Fibroblast of upper back skin (primary cell): ENCODE data around the gene DIP2A.

Source experiments
- DNase-seq: peaks from one replicate; pipeline ENCODE4 v3.0.0-alpha.2; 2013

DIP2A gene

DNA sequence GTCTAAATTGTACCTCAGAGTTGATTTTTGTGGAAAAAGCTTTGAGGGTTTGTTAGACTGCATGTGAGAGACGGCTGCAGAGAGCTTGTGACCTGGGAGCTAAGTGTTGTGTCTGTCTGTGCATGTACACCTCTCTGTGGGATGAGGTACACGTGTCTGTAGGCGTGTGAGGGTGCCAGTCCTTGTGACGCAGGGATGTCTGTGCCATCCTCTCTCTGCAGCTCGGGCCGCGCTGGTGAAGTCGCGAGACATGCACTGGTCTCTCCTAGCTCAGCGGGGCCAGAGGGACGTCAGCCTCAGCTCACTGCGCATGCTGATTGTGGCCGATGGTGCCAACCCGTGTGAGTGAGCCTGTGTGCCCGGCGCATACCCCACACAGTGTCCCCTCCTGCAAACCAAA, 79.6 kb downstream of the DIP2A start:
- DNase-seq: no peak

DNA sequence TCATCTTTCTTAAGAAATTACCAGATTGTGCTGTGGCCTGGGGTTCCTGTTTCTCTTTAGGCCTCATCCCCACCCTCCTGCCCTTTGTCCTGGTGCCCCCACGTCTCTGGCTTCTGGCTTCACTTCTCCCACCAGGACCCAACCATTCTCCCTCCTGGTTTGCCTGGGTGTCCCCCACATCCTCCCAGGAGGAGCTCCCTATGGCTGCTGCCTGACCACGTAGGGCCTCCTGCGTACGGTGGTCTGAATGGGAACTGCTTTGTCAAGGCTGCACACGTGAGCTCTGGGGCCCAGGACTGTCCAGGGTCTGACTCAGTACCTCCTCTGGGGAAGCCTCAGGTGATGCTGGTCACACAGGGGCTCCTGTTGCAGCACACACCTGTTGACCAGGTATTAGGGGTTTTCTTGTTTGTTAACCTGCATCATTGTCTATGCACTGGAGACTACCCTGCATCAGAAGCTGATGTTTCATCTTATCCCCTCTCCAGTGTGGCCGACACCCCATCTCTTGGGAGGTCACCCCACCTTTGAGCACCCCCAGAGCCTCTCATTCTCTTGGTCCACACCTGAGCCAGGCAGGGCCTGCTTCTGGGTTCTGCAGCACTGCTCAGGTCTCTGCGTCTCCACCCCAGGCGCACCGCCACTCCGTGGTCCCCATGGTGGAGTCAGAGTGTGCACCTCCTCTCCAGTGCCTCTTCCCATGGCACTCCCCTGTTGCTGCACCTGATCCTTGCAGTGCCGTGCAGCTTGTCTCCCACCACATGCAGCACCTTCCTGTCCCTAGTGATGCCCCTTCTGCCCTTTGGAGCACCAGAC, 80.4 kb downstream of the DIP2A start:
- DNase-seq: no peak

DNA sequence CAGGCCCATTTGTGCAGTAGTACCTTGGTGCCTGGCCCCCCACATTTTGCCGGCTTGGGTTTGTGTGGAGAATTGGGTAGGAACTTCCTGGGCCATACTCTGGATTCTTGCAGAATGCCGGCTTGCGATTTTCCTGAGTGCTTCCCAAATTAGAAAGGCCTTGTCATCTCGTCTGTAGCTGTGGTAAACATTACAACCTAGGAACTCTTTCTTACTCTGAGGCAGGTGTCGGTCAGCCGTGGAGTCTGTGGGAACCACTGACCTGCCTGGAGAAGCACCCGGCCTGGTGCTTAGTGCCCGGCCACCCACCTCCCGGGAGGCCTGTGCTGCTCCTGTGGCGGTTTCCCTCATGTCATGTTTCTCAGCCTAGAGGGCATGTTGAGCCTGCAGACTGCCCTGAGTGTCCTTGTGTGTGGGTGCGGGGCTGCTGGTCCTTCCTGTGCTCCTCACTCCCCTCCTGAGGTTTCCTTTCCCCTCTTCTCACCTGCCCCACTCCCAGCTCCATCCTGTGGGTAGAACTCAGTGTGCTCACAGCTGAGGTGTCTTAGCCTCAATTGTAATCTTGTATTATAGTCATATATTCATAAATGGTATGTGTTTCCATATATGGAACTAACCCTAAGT, 81.5 kb downstream of the DIP2A start:
- no peak for DNase-seq

DNA sequence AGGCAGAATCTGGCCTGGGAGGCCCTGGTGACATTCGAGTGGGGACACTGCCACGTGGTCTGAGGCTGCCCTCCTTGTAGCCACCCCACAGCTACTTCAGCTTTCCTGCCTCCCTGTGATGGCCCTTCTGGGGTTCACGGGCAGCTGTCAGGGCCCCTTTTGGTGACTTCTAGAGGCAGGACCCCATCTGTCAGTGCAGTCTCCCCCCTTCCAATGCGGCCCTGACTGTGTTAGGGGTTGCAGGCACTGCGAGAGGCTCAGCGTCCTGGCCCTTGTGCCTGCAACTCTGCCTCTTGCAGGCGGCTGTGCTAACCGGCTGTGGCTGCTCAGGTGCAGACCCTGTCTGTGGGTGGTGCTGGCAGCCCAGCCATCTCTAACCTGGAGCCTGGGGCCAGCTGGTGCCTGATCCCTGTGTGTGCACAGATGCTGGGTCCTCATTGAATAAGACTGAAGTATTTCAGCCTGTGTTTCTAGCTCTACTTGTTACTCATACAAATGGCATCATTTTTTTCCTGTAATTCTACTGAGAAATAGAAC, 84.0 kb downstream of the DIP2A start:
- no peak for DNase-seq

DNA sequence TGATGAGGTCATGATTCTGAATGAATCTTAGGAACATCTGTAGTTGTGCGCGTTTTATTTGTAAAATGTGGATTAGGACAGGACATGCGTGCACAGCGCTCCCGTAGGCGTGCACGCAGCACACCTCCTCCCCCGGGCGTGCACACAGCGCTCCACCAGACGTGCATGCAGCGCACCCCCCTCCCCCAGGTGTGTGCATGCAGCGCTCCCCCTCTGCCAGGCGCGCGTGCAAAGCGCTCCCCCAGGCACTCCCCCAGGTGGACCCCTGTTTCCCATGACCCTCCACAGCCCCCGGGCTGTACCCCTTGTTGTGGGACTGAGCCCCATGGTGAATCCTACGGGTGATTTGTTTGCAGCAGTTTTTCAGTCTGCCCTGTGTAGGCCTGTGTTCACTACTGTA, 84.6 kb downstream of the DIP2A start:
- no peak for DNase-seq

DNA sequence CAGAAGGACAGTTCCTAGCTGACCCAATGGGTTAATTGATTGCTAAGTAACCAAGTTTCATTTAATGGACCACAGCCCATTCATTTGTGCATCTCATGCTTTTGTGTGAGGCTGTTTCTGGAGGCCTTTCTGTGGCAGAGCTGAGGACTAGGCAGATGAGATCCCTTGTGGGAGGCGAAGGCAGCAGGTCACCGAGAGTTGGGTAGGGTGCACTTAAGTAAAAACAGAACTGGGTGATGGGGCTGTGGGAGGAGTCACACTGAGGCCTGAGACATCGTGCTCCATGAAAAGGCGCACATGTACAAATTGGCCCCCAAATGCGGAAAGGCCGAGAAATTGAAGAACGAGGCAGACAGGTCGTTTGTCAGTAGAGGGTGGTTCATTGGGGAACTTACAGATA, 85.3 kb downstream of the DIP2A start:
- no peak for DNase-seq

DNA sequence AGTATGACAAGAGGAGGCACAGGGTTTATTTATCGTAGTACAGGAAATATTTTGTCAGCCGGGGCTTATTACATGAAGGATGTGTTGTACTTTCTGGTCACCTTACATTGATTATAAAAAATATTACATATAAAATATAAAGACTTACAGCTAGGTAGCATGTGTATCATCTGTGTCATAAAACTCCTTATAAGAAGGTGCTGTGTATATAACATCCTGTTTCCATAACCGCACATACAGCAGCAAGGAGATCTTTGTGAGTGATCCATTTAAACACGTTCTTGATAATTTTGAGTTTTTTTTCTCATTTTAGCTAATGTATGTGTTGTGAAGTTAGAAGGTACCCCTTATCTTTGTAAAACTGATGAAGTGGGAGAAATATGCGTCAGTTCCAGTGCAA, 86.1 kb downstream of the DIP2A start:
- DNase-seq: no peak

DNA sequence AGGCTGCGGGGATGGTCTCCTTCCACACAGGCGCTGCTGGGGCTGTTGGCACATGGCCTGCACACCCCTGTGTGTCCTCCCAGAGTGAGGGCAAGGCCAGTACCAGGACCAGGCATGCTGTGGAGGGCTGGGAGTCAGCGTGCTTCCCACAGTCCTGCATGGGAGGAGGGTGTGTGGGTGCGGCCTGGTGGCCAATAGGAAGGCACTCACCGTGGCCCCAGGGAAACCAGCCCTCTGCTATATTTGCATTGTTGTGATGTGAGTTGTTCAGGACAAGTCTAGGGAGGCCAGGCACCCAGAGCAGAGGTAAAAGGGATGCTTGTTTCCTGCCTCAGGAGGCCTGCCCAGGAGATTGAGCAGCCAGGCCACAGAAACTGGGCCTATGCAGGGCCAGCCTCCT, 86.7 kb downstream of the DIP2A start:
- DNase-seq: no peak

DNA sequence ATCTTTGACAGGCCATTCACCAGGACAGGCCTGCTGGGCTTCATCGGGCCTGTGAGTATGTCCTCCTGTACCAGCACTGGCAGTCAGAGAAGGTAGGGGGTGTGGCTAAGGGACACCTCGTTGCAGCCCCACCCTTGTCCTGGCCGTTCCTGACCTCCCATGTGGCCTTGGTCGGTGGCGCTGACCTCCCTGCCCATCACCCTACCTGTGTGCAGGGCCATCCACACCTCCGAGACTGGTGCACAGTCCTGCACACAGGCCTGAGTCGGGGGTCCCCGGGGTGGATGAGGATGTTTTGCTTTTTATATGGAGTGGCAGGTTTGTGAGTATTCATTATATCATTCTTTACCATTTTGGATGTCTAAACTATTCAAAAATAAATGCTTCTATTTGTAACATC, 87.2 kb downstream of the DIP2A start:
- no peak for DNase-seq

DNA sequence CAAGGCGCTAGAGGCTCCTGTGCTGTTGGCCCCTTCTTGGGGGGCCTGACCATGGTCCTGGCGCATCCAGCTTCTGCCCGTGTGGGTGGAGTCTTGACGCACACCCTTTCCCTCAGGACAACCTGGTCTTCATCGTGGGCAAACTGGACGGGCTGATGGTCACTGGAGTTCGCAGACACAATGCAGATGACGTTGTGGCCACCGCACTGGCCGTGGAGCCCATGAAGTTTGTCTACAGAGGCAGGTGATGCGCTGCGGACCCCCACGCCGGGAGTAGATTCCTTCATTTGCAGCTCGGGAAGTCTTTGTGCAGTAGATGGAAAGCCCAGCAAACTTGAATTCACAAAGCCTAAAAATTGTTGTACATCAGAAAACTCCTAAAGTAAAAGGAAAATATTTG, 88.1 kb downstream of the DIP2A start:
- DNase-seq: no peak

DNA sequence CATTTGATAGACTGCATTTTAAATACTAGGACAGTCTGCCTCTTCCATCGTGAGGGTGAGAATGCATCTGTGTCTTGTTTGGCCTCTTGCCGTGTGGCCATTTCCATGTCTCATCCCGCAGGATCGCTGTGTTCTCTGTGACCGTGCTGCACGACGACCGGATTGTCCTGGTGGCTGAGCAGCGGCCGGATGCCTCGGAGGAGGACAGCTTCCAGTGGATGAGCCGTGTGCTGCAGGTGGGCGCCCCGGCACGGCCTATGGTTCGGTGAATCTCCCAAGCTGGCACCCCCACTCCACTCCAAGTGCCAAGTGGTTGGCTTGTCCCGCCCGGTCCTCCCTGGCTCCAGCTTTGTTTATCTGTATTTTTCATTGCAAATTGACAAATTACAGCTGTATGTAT, 91.0 kb downstream of the DIP2A start:
- no peak for DNase-seq

DNA sequence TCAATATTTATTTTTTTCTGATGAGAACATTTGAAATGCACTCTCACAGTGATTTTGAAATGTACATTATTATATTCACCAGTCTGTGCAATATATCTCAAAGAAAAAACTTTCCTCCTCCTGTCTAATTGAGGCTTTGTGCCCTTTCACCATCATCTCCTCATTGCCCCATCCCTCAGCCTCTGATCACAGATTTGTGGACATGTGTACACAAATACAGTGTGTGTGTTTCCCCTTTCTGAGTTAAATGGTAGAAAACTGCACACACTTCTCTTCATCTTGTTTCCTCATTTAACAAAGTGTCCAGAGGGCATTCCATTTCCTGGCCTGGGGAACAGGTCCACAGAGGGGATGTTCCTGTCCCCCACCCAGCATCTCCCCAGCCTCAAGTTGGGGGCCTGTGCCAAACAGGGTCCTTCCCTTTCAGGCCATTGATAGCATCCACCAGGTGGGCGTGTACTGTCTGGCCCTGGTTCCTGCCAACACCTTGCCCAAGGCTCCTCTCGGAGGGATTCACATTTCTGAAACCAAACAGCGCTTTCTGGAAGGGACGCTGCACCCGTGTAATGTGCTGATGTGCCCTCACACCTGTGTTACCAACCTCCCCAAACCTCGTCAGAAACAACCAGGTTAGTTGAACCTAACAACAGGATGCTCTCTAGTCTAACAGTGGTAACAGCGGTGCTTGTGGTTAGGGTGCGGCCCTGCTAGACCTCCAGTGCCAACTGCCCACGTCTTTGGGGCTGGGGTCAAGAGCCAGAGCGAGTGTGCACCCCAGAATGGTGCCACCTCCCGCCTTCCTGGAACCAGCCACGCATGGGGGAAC, 91.6 kb downstream of the DIP2A start:
- no peak for DNase-seq

DNA sequence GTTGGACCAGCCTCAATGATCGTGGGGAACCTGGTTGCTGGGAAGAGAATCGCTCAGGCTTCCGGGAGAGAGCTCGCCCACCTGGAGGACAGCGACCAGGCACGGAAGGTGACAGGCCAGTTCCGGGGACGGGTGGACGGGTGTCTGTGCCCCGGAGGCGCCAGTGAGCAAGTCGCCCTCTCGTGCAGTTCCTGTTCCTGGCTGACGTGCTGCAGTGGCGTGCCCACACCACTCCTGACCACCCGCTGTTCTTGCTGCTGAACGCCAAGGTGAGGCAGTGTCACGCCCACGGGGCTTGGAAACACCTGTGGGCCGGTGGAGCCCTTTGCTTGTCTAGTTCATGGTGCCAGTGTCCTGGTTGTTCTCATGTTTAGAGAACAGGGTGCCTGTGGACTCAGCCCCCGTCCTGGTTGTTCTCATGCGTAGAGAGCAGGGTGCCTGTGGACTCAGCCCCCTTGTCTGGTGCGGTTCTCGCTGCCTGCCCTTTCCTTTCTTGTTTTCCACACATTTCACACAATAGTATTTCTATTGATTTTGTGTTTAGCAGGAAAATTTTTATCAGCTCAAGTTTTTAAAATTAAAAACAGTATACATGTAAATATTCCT, 93.0 kb downstream of the DIP2A start:
- no peak for DNase-seq

DNA sequence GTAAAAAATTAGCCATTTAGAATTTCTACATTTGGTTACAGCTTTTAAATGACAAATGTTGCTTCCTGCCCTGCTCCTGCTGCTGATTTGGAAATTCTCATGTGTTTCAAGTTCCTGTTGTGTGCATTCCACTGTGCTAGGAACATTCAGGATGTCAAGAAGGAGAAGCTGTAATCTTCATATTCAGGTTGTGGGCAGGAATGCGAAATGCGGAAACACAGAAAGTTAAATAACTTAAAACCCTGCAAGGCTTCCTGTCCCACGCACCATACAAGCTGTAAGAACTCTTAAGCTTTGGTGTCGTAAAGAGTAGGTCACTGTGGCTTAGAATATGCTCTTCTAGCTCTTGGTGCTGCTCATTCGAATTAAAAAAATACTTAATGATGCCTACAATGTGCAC, 93.6 kb downstream of the DIP2A start:
- no peak for DNase-seq

DNA sequence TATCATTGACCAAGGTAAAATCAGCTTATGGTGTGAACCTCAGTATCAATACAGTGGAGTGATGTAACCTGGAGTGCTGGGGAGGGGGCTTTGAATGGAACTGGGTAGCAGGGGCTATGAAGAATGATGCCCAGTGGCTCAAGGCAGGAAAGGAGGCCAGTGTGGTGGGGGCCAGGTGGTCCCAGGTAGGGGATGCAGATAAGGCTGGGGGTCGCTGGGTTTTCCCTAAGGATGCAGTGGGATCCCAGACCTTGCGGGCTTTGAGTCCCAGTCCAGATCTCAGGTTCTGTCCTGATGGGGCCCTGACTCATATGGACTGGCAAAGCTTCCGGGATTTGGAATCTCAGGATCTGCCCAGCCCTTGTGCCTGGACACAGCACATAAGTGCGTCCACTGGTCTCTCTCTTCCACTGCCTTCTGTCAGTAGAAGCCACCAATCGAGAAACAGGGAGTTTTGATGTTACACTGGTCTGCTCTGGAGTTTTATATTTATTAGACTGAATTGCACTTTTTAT, 94.2 kb downstream of the DIP2A start:
- no peak for DNase-seq

DNA sequence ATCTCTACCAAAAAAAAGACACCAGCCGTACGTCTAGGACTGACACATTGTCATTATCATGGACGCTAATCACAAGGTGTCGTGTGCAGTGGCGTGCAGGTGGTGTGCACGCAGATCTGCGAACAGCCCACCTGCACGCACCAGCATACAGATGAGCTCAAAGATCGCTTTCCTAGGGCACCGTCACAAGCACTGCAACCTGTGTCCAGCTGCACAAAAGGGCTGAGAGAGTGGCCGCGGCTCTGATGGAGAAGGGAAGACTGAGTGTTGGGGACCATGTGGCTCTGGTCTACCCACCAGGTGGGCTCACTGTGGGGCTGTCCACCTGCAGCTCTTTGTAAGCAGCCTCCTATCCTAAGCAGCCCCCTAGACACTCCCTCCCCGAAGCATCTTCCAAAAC, 95.3 kb downstream of the DIP2A start:
- DNase-seq: no peak

DNA sequence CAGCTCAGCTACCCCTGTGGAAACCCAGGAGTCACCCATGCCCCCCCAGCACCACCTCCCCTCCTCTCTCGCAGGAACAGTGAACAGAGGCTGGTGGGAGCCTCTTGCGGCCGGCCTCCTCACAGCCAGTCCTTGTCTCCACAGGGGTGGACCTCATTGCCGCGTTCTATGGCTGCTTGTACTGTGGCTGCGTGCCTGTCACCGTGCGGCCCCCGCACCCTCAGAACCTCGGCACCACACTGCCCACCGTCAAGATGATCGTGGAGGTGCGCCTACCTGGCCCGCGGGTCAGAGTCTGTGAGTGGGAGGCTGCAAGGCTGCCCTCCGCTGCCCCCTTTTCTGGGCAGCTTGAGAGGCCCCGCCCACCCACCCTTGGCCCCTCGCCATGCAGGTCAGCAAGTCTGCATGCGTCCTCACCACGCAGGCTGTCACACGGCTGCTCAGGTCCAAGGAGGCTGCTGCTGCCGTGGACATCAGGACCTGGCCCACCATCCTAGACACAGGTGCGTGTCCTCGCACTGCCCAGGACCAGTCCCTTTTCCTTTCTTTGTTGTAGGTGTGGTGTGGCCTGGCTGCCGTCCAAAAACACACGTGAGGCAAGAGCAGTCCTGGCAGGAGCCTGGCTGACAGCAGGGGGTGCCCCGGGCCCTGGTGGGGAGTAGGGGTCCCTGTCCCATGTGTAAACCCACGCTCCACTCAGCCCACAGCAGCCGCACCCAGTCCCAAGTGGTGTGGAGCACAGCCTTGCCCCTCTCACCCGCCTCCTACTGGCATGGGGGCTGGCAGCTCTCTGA, 95.9 kb downstream of the DIP2A start:
- no peak for DNase-seq

DNA sequence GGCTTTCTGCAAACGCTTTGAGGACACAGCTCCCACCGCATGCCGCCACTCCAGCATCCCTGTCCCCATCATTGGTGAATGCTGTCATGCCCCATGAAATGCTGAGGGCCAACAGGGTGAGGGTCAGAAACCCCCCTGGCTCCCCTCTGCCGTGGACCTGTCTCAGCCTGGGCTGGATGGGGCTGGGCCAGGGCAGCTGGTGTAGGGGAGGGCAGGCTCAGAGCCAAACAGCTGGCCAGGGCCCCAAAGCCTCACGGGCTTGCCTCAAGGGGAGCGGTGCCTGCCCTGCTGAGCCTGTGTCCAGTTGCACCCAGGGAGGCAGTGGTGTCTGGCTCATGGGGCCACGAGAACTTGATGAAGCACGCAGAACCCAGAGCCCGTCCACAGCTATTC, 96.5 kb downstream of the DIP2A start:
- DNase-seq: no peak

DNA sequence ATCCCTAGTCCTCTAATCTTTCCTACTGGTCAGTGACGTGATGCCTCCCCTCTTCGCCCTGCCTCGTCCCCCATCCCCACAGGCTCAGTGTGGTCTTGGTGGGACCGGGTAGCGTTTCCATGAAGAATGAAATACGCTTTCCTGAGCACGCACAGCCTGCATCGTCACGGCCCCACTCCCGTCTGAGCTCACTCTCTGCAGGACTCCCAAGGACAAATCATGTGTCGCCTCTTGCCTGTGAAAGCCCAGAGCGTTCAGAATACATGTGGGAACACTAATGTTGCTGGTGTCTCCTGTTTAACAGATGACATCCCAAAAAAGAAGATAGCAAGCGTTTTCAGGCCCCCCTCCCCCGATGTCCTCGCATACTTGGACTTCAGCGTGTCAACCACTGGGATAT, 97.0 kb downstream of the DIP2A start:
- DNase-seq: no peak

DNA sequence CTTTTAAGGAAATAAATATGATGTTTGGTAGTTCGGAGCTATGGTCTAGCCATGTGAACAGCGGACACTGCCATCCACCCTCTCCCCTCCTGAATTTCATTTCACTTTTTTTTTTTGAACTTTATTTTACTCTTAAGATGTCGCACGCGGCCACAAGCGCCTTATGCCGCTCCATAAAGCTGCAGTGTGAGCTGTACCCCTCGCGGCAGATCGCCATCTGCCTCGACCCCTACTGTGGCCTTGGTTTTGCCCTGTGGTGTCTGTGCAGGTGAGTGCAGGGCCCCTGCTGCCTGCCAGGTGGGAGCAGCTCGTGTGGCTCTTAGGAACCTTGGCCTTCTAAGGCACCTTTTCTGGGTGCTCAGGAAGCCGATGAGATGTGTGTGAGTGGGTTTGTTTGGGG, 98.1 kb downstream of the DIP2A start:
- no peak for DNase-seq

DNA sequence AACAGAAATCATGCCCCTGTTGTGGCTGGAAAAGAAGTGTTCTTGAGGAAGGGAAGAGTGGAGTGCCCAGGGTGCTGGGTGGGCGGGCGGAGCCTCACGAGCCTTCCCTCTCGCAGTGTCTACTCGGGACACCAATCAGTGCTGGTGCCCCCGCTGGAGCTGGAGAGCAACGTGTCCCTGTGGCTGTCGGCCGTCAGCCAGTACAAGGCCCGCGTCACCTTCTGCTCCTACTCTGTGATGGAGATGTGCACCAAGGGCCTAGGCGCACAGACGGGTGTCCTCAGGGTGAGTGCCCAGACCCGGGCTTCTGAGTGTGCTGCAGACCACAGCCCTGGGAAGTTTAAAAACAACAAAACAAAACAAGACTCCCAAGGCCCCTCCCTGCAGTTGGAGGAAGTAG, 98.8 kb downstream of the DIP2A start:
- no peak for DNase-seq

DNA sequence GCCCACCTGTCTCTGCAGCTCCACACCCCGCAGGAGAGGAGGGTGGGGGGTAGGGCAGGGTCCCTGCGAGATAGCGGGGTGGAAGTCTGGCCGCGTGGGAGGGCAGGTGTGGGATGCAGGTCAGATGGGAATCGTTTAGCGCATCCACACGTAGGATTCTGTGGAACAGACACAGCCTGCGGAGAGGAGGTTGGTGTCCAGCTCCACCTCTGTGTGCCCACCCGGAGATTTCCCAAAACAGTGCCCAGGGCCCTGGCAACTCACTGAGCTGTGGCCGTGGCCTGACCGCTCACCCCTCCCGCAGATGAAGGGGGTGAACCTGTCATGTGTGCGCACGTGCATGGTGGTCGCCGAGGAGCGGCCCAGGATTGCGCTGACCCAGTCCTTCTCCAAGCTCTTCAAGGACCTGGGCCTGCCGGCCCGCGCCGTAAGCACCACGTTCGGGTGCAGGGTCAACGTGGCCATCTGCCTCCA, 99.3 kb downstream of the DIP2A start:
- no peak for DNase-seq
